ENCODE results near the gene MICAL3.

GRCh38 chr22:17928391-17928790 is 96.0 kb downstream of the MICAL3 start:
- no peak for TF ChIP-seq CTCF (IDR thresholded peaks at IDR 0.05; ENCODE audit: low read length)
- TF ChIP-seq EZH2 (IDR thresholded peaks at IDR 0.05; ENCODE audit: borderline replicate concordance, low read length) = no peak
